Suprapubic skin (tissue), 4 donors: ENCODE data around the gene WWOX.

Experiments used
- CTCF ChIP-seq, 2 donors: fragments of 200-600 bp in 1 of 2; fragments of 450-650 bp in 1 of 2; sonication (generic) in 1 of 2; IDR thresholded peaks; one replicate each; pipeline ENCODE4 v1.5.1; 2016 to 2019; ENCODE audit warnings: antibody characterized with exemption in 2 of 2, mild to moderate bottlenecking in 1 of 2, moderate library complexity in 1 of 2
- EP300 ChIP-seq: sonication (generic); formaldehyde crosslinking; IDR thresholded peaks from one replicate; pipeline ENCODE4 v1.6.1; 2017; ENCODE audit warnings: antibody characterized with exemption
- POLR2A ChIP-seq, 2 donors: fragments of 450-650 bp; IDR thresholded peaks; one replicate each; pipeline ENCODE4 v1.6.1; 2017; ENCODE audit warnings: antibody characterized with exemption in 2 of 2, mild to moderate bottlenecking in 2 of 2, moderate library complexity in 2 of 2
- POLR2AphosphoS5 ChIP-seq, 3 donors: sonication (generic); formaldehyde crosslinking; IDR thresholded peaks; one replicate each; pipeline ENCODE4 v1.6.1; 2017; ENCODE audit warnings: antibody characterized with exemption in 3 of 3

- no peak for TF ChIP-seq CTCF (IDR thresholded peaks at IDR 0.05)
- no peak for TF ChIP-seq EP300
- TF ChIP-seq POLR2A (IDR thresholded peaks at IDR 0.05), result no peak
- no peak for TF ChIP-seq POLR2AphosphoS5 (IDR thresholded peaks at IDR 0.05)
Measured at GRCh38 chr16:79134300-79134699, 1034.8 kb downstream of the WWOX start.
